HG03103 (cell line): ENCODE results near the gene RYK.

Experiments
- ATAC-seq: cut with Tn5 transposase; IDR thresholded peaks from one replicate; pipeline ENCODE4 v1.9.1; 2021; ENCODE audit warnings: low read depth; ENCODE audit not compliant: unreplicated experiment

RYK gene

DNA sequence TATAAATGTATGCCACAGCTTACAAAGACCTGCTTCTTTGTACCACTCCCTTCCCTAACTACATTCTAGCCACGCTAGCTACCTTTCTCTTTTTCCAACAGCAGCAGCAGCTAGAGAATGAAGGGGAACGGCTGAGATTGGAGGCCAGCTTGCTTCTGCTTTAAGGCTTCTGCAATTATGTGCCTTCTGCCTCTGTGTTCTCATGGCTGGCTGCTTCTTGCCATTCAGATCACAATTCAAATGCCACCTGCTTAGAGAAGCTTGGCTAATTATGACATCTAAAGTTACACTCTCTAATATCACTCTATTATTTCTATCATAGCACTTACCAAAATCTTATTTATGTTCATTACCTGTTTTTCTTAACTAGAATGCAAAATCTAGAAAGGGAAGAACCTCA, 95.2 kb downstream of the RYK start:
- ATAC-seq = no peak

DNA sequence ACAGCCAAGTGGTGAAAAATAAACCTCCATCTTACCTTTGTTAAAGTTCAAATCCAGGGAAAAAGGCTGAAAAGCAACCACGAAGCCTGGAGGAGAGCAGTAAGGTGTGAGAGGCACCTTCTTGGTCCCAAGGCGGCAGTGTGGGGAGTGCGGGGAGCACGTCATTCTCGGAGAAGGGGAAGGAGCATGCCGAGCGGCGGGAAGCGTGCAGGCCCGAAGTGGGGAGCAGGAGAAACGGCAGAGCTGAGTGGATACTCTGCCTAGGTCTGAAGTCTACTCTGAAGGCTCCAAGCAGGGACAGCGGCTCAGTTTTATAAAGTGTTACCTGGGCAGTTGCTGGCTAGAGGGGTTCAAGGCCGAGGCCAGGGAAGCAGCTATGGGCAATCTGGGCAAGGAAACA, 96.9 kb downstream of the RYK start:
- ATAC-seq = no peak

GRCh38 chr3:134150476-134150875, 100.2 kb downstream of the RYK start:
- no peak for ATAC-seq

DNA sequence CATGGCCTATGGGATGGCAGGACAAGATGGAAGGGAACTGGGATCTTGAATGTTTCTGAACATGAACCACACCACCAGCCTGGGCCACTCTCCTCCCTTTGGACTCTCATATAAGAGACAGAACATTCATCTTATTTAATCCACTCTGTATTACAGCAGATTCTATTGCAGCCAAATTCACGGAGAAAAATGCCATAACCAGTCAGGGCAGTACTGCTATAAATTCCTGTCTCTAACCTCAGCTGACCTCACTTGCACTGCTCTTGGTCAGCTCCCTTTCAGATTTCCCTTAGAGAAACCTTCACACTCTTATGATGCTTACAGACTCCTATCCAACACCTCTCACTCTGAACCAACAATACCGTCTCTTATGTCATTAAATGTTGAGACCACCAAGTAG, 101.4 kb downstream of the RYK start:
- no peak for ATAC-seq

DNA sequence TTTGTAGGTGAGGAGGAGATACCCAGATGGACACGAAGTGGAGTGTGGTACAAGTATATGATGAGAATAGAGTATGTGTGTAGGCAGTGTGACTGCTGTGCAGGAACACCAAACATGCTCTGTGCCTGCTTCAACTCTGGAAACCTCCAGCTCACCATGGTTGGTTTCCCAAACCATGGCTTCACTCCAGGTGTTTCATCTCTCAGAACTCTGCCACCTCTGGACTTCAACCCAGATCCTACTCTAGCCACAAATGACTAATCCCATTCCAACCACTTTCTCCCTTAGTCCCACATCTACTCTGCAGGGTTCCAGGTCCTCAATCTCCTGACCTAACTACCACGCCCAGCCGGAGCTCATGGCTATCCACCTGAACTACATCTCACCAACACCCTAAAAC, 102.1 kb downstream of the RYK start:
- no peak for ATAC-seq

GRCh38 chr3:134147411-134147810, 103.2 kb downstream of the RYK start:
- ATAC-seq = no peak

- no peak for ATAC-seq
Measured at GRCh38 chr3:134146666-134147065, 104.0 kb downstream of the RYK start.

GRCh38 chr3:134145183-134145582, 105.5 kb downstream of the RYK start:
- no peak for ATAC-seq

DNA sequence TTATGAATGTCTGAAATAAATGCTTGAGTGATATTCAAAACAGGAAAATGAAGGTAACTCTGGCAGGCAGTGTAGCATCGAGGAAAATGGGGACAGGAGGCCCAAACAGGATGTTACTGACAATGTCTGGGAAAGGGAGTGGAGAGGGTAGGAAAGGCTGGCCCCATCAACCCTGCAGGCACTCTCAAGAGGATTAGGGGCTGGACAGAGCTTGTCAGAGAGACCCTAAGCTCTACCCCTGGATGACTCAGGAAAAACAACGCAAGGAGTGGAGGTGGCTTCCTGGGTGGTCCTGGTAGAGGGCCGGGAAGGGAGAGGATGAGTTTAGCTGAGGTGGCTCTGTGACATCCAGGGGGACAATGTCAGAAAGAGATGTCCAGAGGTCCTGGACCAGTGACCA, 106.0 kb downstream of the RYK start:
- ATAC-seq = no peak

DNA sequence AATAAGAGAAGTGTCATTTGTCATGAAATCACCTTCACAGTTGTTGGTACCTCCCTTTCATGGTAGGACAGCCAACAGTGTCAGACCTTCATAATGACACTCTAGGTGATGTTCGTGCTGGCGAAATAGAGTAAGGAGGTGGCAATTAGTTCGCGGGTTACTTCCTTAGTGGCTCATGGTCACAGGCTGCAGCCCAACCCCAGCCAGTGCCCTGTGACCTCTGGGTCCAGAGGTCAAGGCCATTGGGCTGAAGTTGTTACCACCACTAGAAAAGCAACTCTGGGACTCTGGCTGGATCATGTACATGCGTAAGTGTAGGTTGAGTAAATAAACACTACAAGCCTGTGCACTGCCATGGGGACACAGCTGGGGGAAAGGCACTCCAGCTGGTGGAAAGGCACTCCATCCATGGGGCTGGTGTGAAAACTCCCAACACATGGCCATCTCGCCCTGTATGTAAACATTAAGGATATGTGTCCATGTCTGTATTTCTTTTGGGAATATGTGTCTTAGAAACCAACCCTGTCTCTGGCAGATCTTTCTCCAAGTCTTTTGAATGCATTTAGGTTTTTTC, 106.7 kb downstream of the RYK start:
- ATAC-seq = no peak

DNA sequence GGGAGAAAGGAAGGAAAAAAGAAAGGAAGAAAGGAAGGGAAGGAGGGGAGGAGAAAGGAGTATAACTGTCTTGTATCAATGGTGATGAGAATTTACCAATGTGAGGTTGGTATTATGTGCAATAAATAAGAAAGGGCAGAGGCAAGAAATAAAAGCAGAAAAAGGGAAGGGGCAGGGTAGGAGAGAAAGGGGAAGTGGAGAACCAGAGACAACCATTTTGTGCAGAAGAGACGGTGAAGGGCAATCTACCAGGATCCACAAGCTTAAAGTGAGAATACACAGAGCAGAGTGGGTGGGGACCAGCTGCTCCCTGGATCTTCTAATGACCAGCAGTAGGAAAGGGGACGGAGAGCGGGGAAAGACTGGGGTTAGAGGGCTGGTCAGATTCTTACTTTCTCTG, 114.1 kb downstream of the RYK start:
- ATAC-seq = no peak

GRCh38 chr3:134134698-134135415, 115.8 kb downstream of the RYK start:
- ATAC-seq = no peak

GRCh38 chr3:134134240-134134639, 116.4 kb downstream of the RYK start:
- ATAC-seq = no peak

DNA sequence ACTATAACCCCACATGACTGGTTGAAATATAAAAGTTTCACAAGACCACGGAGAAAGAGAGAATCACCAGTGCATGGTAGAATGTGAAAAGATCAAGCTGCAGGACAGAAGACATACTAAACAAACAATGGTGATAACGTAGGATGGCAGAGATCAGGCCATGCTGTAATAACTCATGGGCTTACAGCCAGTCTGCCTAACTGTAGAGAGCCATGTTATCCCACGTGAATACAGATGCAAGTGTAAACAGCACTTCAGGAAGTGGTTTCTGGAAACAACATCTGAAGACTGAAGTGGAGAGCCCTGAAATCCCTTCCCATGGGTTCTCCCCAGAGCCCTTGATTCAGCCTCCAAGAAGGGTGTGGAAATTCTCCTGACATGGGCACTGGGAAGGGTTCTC, 117.7 kb downstream of the RYK start:
- no peak for ATAC-seq

GRCh38 chr3:134126153-134126552, 124.5 kb downstream of the RYK start:
- ATAC-seq = no peak

DNA sequence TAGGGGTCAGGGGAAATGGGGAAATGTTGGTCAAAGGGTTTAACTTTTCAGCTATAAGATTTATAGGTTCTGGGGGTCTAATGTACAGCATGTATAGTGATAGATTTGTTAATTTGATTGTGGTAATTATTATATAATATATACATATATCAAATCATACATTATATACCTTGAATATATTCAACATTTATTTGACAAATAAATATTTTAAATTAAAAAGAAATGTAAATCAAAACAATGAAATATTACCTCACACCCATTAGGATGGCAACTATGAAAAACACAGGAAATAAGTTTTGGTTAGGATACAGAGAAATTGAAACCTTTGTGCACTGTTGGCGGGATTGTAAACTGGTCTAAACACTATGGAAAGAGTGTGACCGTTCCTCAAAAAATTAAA, 135.9 kb downstream of the RYK start:
- no peak for ATAC-seq

- no peak for ATAC-seq
Measured at GRCh38 chr3:134111616-134112015, 139.0 kb downstream of the RYK start.

DNA sequence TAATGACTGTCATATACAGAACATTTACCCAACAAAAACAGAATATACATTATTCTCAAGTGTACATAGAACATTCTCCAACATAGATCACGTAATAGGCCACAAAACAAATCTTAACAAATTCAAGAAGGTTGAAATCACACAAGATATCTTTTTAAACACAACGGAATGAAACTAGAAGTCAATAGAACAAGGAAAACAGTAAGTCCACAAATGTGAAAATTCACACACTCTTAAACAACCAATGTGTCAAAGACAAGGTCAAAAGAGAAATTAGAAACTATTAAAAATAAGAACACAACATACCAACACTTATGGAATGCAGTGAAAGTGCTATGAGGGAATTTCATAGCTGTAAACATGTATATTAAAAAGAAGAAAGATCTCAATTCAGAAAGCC, 139.7 kb downstream of the RYK start:
- ATAC-seq = no peak
